Measurements from ENCODE around the gene MTHFD2L. TPM values are rescaled to one million over a fixed set of nuclear protein-coding genes. Genes with fewer than 3 reads are reported as not detected.

Gene MTHFD2L
- total RNA-seq, 1 donor from 2014 or later, result 13.8 TPM

DNA sequence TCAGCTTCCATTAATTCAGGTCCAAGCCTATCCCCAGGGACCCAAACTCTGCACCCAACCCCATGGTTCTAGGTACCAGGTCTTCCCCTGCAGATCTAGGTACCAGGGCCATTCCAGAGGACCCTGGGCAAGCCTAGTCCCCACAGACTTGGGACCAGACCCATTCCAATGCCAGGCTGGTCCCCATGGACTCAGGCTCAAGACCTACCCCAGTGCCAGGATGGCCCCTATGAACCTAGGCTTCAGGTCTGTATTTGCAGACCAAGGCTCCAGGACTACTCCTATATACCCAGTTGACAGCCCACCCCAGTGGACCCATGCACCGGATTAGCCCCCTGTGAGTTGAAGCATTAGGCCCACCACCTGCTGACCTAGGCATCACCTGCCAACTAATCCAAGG lies 8.9 kb downstream of the MTHFD2L start:
- TF ChIP-seq, protein P1, sequence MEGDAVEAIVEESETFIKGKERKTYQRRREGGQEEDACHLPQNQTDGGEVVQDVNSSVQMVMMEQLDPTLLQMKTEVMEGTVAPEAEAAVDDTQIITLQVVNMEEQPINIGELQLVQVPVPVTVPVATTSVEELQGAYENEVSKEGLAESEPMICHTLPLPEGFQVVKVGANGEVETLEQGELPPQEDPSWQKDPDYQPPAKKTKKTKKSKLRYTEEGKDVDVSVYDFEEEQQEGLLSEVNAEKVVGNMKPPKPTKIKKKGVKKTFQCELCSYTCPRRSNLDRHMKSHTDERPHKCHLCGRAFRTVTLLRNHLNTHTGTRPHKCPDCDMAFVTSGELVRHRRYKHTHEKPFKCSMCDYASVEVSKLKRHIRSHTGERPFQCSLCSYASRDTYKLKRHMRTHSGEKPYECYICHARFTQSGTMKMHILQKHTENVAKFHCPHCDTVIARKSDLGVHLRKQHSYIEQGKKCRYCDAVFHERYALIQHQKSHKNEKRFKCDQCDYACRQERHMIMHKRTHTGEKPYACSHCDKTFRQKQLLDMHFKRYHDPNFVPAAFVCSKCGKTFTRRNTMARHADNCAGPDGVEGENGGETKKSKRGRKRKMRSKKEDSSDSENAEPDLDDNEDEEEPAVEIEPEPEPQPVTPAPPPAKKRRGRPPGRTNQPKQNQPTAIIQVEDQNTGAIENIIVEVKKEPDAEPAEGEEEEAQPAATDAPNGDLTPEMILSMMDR (IDR thresholded peaks at IDR 0.05; ENCODE audit: borderline replicate concordance), result no peak
- intact Hi-C loops (cut with micrococcal nuclease), result no loop called here
- no peak for DNase-seq
- H3K36me3 ChIP-seq, result no peaks in the 10 kb centered on the region
- H3K27me3 ChIP-seq (ENCODE audit: low read depth), result no peaks in the 10 kb centered on the region
- no peaks in the 10 kb centered on the region for H3K9me3 ChIP-seq (replicated peaks)
- H3K27ac ChIP-seq (replicated peaks), result no peak overlapping the region
- no peak overlapping the region for H3K4me3 ChIP-seq
- H3K4me1 ChIP-seq, result peaks cover 8% of the 10 kb centered on the region

DNA sequence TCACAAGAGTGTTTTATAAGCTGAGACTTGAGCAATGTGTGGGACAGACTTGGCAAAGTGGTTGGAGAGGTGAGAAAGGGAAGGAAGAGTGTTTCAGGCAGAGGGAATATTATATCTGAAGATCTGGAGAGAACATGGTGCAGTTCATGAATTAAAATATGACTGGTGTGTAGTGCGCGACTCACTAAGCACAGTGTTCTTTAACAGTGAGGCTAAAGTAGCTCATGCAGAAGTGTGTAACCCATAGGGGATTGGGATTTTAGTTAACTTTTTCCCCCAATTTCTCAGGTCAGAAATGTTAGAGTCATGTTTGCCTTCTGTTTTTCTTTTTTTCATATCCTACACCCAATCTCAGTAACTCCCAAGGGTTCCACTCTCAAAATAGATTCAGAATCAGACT lies 9.7 kb downstream of the MTHFD2L start:
- no peaks in the 10 kb centered on the region for H3K36me3 ChIP-seq
- H3K4me3 ChIP-seq, result no peak overlapping the region
- DNase-seq, result no peak
- H3K4me1 ChIP-seq, result peaks cover under 1% of the 10 kb centered on the region
- H3K27me3 ChIP-seq (ENCODE audit: low read depth), result no peaks in the 10 kb centered on the region
- H3K9me3 ChIP-seq (replicated peaks), result no peaks in the 10 kb centered on the region
- intact Hi-C loops (cut with micrococcal nuclease), result no loop called here
- TF ChIP-seq, protein P1 (IDR thresholded peaks at IDR 0.05; ENCODE audit: borderline replicate concordance), result no peak
- H3K27ac ChIP-seq (replicated peaks), result no peak overlapping the region

DNA sequence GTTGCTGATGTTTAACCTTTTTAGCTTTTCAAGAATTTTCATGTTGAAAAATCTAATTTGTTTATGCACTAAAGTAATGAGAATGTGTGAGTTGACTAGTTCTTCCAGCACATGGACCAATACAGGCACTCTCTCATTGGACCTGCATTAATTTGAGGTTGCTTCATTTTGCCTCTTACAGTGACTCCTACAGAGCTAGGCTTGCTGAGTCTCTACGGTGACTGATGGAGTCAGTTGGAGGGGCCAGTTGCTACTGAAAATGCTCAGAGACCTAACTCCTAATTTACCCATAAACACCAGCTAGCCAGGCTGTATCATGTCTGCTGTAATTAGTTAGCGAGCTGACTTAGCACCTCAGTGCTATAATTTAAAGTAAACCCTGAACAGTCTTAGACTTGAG lies 10.9 kb downstream of the MTHFD2L start:
- Histone ChIP-seq H3K27ac (replicated peaks) (no peak overlapping the region), H3K4me1 (no peaks in the 10 kb centered on the region), H3K36me3 (no peaks in the 10 kb centered on the region), H3K9me3 (replicated peaks) (no peaks in the 10 kb centered on the region), H3K4me3 (no peak overlapping the region), H3K27me3 (ENCODE audit: low read depth) (no peaks in the 10 kb centered on the region)
- no peak for DNase-seq
- intact Hi-C loops (cut with micrococcal nuclease), result no loop called here
- TF ChIP-seq, protein P1 (IDR thresholded peaks at IDR 0.05; ENCODE audit: borderline replicate concordance), result no peak

DNA sequence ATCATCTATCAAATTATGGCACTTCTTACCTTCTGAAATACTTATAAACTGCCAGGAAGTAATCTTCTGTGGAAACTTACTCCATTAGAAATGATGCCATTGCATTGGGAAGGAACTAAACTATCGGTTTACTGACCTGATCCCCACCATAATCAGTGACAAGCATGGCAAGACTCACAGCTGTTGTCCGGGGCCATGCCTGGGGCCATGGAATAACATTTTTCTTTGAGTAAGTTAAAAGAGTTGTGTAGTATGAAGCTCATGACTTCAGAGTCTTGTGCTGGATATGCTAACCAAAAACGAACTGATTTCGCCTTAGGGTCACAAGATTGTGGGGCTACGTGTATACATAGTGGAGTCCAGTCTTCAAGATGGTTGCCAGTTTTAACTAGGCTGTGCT lies 15.4 kb downstream of the MTHFD2L start:
- no peaks in the 10 kb centered on the region for H3K4me1 ChIP-seq
- no peak overlapping the region for H3K4me3 ChIP-seq
- H3K27me3 ChIP-seq (ENCODE audit: low read depth), result no peaks in the 10 kb centered on the region
- no peaks in the 10 kb centered on the region for H3K9me3 ChIP-seq (replicated peaks)
- DNase-seq, result no peak
- H3K27ac ChIP-seq (replicated peaks), result no peak overlapping the region
- TF ChIP-seq, protein P1 (IDR thresholded peaks at IDR 0.05; ENCODE audit: borderline replicate concordance), result no peak
- H3K36me3 ChIP-seq, result peaks cover 13% of the 10 kb centered on the region
- intact Hi-C loops (cut with micrococcal nuclease), result no loop called here

DNA sequence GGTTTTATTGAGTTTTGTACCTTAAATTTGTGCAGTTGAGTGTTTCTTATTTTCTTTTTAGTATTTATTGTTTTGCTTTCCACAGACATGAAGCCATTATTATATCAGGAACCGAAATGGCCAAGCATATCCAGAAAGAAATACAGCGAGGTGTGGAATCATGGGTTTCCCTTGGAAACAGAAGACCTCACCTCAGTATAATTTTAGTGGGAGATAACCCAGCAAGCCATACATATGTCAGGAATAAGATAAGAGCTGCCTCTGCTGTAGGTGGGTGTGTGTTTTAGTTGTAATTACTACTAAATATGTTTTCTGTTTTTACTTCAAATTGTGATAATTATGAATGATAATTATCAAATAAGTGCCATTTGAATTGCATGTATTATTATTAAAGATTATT lies 16.5 kb downstream of the MTHFD2L start:
- intact Hi-C loops (cut with micrococcal nuclease), result no loop called here
- H3K9me3 ChIP-seq (replicated peaks), result no peaks in the 10 kb centered on the region
- no peaks in the 10 kb centered on the region for H3K27me3 ChIP-seq (ENCODE audit: low read depth)
- TF ChIP-seq, protein P1 (IDR thresholded peaks at IDR 0.05; ENCODE audit: borderline replicate concordance), result no peak
- no peaks in the 10 kb centered on the region for H3K4me1 ChIP-seq
- H3K4me3 ChIP-seq, result no peak overlapping the region
- peaks cover 13% of the 10 kb centered on the region for H3K36me3 ChIP-seq
- H3K27ac ChIP-seq (replicated peaks), result no peak overlapping the region
- DNase-seq, result no peak

DNA sequence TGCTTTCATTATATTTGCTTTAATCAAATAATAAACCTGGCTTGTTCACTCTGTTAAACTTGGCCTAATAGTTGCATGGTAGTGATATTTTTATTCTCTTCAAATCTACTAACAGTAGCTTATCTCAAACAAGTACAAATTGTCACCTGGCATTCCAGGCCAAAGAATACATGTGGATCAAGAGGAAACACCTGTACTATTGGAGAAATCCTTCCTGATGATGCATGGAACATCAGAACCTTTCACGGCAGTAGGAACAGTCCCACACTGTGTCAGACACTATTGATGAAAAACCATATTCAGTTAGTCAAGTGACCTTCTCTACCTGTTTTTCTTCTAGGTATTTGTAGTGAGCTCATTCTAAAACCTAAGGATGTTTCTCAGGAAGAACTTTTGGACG lies 17.0 kb downstream of the MTHFD2L start:
- Histone ChIP-seq H3K9me3 (replicated peaks) (no peaks in the 10 kb centered on the region), H3K27ac (replicated peaks) (no peak overlapping the region), H3K27me3 (ENCODE audit: low read depth) (no peaks in the 10 kb centered on the region), H3K4me1 (no peaks in the 10 kb centered on the region), H3K4me3 (no peak overlapping the region), H3K36me3 (peaks cover 13% of the 10 kb centered on the region)
- no peak for DNase-seq
- intact Hi-C loops (cut with micrococcal nuclease), result no loop called here
- TF ChIP-seq, protein P1 (IDR thresholded peaks at IDR 0.05; ENCODE audit: borderline replicate concordance), result no peak

Data from left ventricle myocardium inferior (tissue), 1 donor.